ENCODE measurements around the gene DTNBP1.

Gene DTNBP1

GRCh38 chr6:15520626-15521203 lies 142.1 kb downstream of the DTNBP1 start:
- H3K36me3 ChIP-seq (replicated peaks; ENCODE audit: insufficient read depth, low read length): peaks cover 9% of the 10 kb centered on the region
- no peak overlapping the region for H3K9ac ChIP-seq (ENCODE audit: low read length)
- no peaks in the 10 kb centered on the region for H3K27me3 ChIP-seq (replicated peaks; ENCODE audit: insufficient read depth, low read length)
- H4K20me1 ChIP-seq (ENCODE audit: insufficient read depth, low read length): no peaks in the 10 kb centered on the region
- H3K79me2 ChIP-seq (ENCODE audit: low read length): peaks cover 4% of the 10 kb centered on the region; the same call in 1 of the 2 replicates
- no peak overlapping the region for H2AFZ ChIP-seq (ENCODE audit: low read length)
- H3K4me1 ChIP-seq (ENCODE audit: low read length): no peaks in the 10 kb centered on the region
- no peak overlapping the region for H3K4me2 ChIP-seq (ENCODE audit: low read depth, low read length)
- no peak overlapping the region for H3K4me3 ChIP-seq (ENCODE audit: low read length)
- no peaks in the 10 kb centered on the region for H3K9me2 ChIP-seq (replicated peaks; ENCODE audit: insufficient read depth, low read length)
- no peaks in the 10 kb centered on the region for H3F3A ChIP-seq (ENCODE audit: insufficient read depth, low read length)
- H3K9me3 ChIP-seq (replicated peaks; ENCODE audit: insufficient read depth, low read length): no peaks in the 10 kb centered on the region
- no peak for TF ChIP-seq EZH2phosphoT487 (IDR thresholded peaks at IDR 0.05; ENCODE audit: low read length)
- TF ChIP-seq EZH2 (optimal IDR thresholded peaks at IDR 0.05; ENCODE audit: low read depth, low read length): no peak
- TF ChIP-seq CTCF (IDR thresholded peaks at IDR 0.05; ENCODE audit: low read length): no peak
- no peak overlapping the region for H3K27ac ChIP-seq (ENCODE audit: low read length)
- DNase-seq: no peak

- Histone ChIP-seq H3K9me3 (replicated peaks; ENCODE audit: insufficient read depth, low read length) (no peaks in the 10 kb centered on the region), H3F3A (ENCODE audit: insufficient read depth, low read length) (peaks cover 6% of the 10 kb centered on the region; the same call in 1 of the 2 replicates), H3K27ac (ENCODE audit: low read length) (no peak overlapping the region), H3K79me2 (ENCODE audit: low read length) (peaks cover 4% of the 10 kb centered on the region; the same call in 1 of the 2 replicates), H3K4me1 (ENCODE audit: low read length) (peaks cover 9% of the 10 kb centered on the region), H3K4me3 (ENCODE audit: low read length) (no peak overlapping the region), H3K9me2 (replicated peaks; ENCODE audit: insufficient read depth, low read length) (no peaks in the 10 kb centered on the region), H3K36me3 (replicated peaks; ENCODE audit: insufficient read depth, low read length) (peaks cover 9% of the 10 kb centered on the region), H4K20me1 (ENCODE audit: insufficient read depth, low read length) (no peaks in the 10 kb centered on the region), H3K27me3 (replicated peaks; ENCODE audit: insufficient read depth, low read length) (no peaks in the 10 kb centered on the region), H2AFZ (ENCODE audit: low read length) (no peak overlapping the region), H3K9ac (ENCODE audit: low read length) (no peak overlapping the region), H3K4me2 (ENCODE audit: low read depth, low read length) (no peak overlapping the region)
- no peak for TF ChIP-seq EZH2 (optimal IDR thresholded peaks at IDR 0.05; ENCODE audit: low read depth, low read length)
- no peak for TF ChIP-seq CTCF (IDR thresholded peaks at IDR 0.05; ENCODE audit: low read length)
- no peak for TF ChIP-seq EZH2phosphoT487 (IDR thresholded peaks at IDR 0.05; ENCODE audit: low read length)
- no peak for DNase-seq
Measured at GRCh38 chr6:15519681-15520080, 143.1 kb downstream of the DTNBP1 start.

- TF ChIP-seq CTCF (IDR thresholded peaks at IDR 0.05; ENCODE audit: low read length) (no peak), EZH2phosphoT487 (IDR thresholded peaks at IDR 0.05; ENCODE audit: low read length) (no peak), EZH2 (optimal IDR thresholded peaks at IDR 0.05; ENCODE audit: low read depth, low read length) (no peak)
- Histone ChIP-seq H3K4me2 (ENCODE audit: low read depth, low read length) (no peak overlapping the region), H3K36me3 (replicated peaks; ENCODE audit: insufficient read depth, low read length) (peaks cover 5% of the 10 kb centered on the region), H3K9ac (ENCODE audit: low read length) (no peak overlapping the region), H3F3A (ENCODE audit: insufficient read depth, low read length) (peaks cover 7% of the 10 kb centered on the region; the same call in 1 of the 2 replicates), H3K27ac (ENCODE audit: low read length) (no peak overlapping the region), H3K4me3 (ENCODE audit: low read length) (no peak overlapping the region), H3K27me3 (replicated peaks; ENCODE audit: insufficient read depth, low read length) (no peaks in the 10 kb centered on the region), H4K20me1 (ENCODE audit: insufficient read depth, low read length) (no peaks in the 10 kb centered on the region), H3K9me2 (replicated peaks; ENCODE audit: insufficient read depth, low read length) (no peaks in the 10 kb centered on the region), H3K4me1 (ENCODE audit: low read length) (peaks cover 16% of the 10 kb centered on the region), H3K9me3 (replicated peaks; ENCODE audit: insufficient read depth, low read length) (no peaks in the 10 kb centered on the region), H2AFZ (ENCODE audit: low read length) (no peak overlapping the region), H3K79me2 (ENCODE audit: low read length) (peaks cover 4% of the 10 kb centered on the region)
- DNase-seq: no peak
Measured at GRCh38 chr6:15518878-15519277, 143.9 kb downstream of the DTNBP1 start.
